ENCODE data around the gene GJB4.

GJB4 gene

GRCh38 chr1:34787461-34788420, 28.2 kb downstream of the GJB4 start:
- H3K9me3 Mint-ChIP-seq, result no peaks in the 10 kb centered on the region
- H3K4me3 Mint-ChIP-seq, result no peak overlapping the region
- peaks cover 69% of the 10 kb centered on the region for H3K27me3 Mint-ChIP-seq (ENCODE audit: low read depth)
- no peak for TF ChIP-seq CTCF (IDR thresholded peaks at IDR 0.05; ENCODE audit: unreplicated experiment in 3 of 3)
- no peaks in the 10 kb centered on the region for H3K36me3 Mint-ChIP-seq (ENCODE audit: low read depth)
- no peak overlapping the region for H3K27ac Mint-ChIP-seq
- peaks cover 5% of the 10 kb centered on the region for H3K4me1 Mint-ChIP-seq

- H3K4me1 Mint-ChIP-seq, result peaks cover 5% of the 10 kb centered on the region
- no peaks in the 10 kb centered on the region for H3K36me3 Mint-ChIP-seq (ENCODE audit: low read depth)
- H3K4me3 Mint-ChIP-seq, result no peak overlapping the region
- H3K27me3 Mint-ChIP-seq (ENCODE audit: low read depth), result peaks cover 55% of the 10 kb centered on the region
- no peak overlapping the region for H3K27ac Mint-ChIP-seq
- no peak for TF ChIP-seq CTCF (IDR thresholded peaks at IDR 0.05; ENCODE audit: unreplicated experiment in 3 of 3)
- no peaks in the 10 kb centered on the region for H3K9me3 Mint-ChIP-seq
Observed at GRCh38 chr1:34790985-34791384, 31.4 kb downstream of the GJB4 start.

GRCh38 chr1:34792424-34792823, 32.9 kb downstream of the GJB4 start:
- peak overlapping the region; percentile 24 to 52 (median 45) for H3K4me3 Mint-ChIP-seq
- no peaks in the 10 kb centered on the region for H3K36me3 Mint-ChIP-seq (ENCODE audit: low read depth)
- TF ChIP-seq CTCF (IDR thresholded peaks at IDR 0.05; ENCODE audit: unreplicated experiment in 3 of 3), result no peak
- peaks cover 52% of the 10 kb centered on the region for H3K27me3 Mint-ChIP-seq (ENCODE audit: low read depth)
- H3K9me3 Mint-ChIP-seq, result no peaks in the 10 kb centered on the region
- no peaks in the 10 kb centered on the region for H3K4me1 Mint-ChIP-seq
- H3K27ac Mint-ChIP-seq, result no peak overlapping the region

- H3K9me3 Mint-ChIP-seq, result no peaks in the 10 kb centered on the region
- TF ChIP-seq CTCF (IDR thresholded peaks at IDR 0.05; ENCODE audit: unreplicated experiment in 3 of 3), result no peak
- no peak within 1 kb of the TSS for H3K27ac Mint-ChIP-seq
- peaks cover 52% of the 10 kb centered on the region for H3K27me3 Mint-ChIP-seq (ENCODE audit: low read depth)
- peak within 1 kb of the TSS; percentile 24 to 52 (median 45) for H3K4me3 Mint-ChIP-seq
- no peaks in the 10 kb centered on the region for H3K4me1 Mint-ChIP-seq
- H3K36me3 Mint-ChIP-seq (ENCODE audit: low read depth), result no peaks in the 10 kb centered on the region
Observed at GRCh38 chr1:34792868-34793727, 33.6 kb downstream of the GJB4 start, which contains the start of gene GJA4. GJA4 (plus strand) TSS chr1:34792999; CDS start chr1:34794214, 1,215 bp downstream.

- no peak for TF ChIP-seq CTCF (IDR thresholded peaks at IDR 0.05; ENCODE audit: unreplicated experiment in 3 of 3)
- no peaks in the 10 kb centered on the region for H3K36me3 Mint-ChIP-seq (ENCODE audit: low read depth)
- no peak overlapping the region for H3K27ac Mint-ChIP-seq
- H3K9me3 Mint-ChIP-seq, result no peaks in the 10 kb centered on the region
- H3K4me1 Mint-ChIP-seq, result no peaks in the 10 kb centered on the region
- H3K27me3 Mint-ChIP-seq (ENCODE audit: low read depth), result peaks cover 49% of the 10 kb centered on the region
- peak overlapping the region in 1 of 3 experiments; percentile 41 for H3K4me3 Mint-ChIP-seq
Observed at GRCh38 chr1:34794001-34794789, 34.7 kb downstream of the GJB4 start.

Data from nephron (organoid).